Heart left ventricle (tissue), 13 donors: Measurements from ENCODE around the gene BICDL1.

Experiments used
- POLR2A ChIP-seq, 2 donors: fragments of 450-650 bp; IDR thresholded peaks; one replicate each; pipeline ENCODE4 v1.6.1; 2017; ENCODE audit warnings: antibody characterized with exemption in 2 of 2, mild to moderate bottlenecking in 2 of 2, moderate library complexity in 2 of 2
- TF ChIP-seq, protein P1 (sequence below), 12 donors: fragments of 200-600 bp; sonication (generic) in 4 of 12; IDR thresholded peaks; one replicate each; pipeline versions ENCODE4 v1.5.0 to v1.8.0; 2018 to 2022; ENCODE audit warnings: antibody characterized with exemption in 12 of 12, mild to moderate bottlenecking in 5 of 12
- donor health status: ischemic (EF 13 %, LVEDD 7.1; RV severe dilation, severe dysfunction).
- donor health status: DM: no; HTN: yes; CAD: no.
- donor health status: DM: no; HTN: no; CAD: no.
- donor health status: ischemic (EF 25% LVEDD 6.9; RV normal size, moderate dysfunction).
- donor health status: ischemic (EF 25% LVEDD 5.7; RV mildly dilated, moderate dysfunction).
- donor health status: ischemic (EF 35%, LVEDD 5.7; RV mildly dilated, moderate dysfunction).
- donor health status: nonischemic (EF 11% LVEDD 7.7; RV severe dilation, severe dysfunction).
- donor health status: DM: yes; HTN: yes; CAD: no.
- donor health status: PGD.
- donor health status: ischemic (EF 29% LVEDD 5.4; RV normal size, mild dysfunction).
- donor health status: nonischemic (EF 23%, LVEDD 6.1; RV moderate dilation, normal function).

GRCh38 chr12:120121766-120122293, 132.8 kb downstream of the BICDL1 start:
- TF ChIP-seq, protein P1, sequence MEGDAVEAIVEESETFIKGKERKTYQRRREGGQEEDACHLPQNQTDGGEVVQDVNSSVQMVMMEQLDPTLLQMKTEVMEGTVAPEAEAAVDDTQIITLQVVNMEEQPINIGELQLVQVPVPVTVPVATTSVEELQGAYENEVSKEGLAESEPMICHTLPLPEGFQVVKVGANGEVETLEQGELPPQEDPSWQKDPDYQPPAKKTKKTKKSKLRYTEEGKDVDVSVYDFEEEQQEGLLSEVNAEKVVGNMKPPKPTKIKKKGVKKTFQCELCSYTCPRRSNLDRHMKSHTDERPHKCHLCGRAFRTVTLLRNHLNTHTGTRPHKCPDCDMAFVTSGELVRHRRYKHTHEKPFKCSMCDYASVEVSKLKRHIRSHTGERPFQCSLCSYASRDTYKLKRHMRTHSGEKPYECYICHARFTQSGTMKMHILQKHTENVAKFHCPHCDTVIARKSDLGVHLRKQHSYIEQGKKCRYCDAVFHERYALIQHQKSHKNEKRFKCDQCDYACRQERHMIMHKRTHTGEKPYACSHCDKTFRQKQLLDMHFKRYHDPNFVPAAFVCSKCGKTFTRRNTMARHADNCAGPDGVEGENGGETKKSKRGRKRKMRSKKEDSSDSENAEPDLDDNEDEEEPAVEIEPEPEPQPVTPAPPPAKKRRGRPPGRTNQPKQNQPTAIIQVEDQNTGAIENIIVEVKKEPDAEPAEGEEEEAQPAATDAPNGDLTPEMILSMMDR (IDR thresholded peaks at IDR 0.05): no peak
- no peak for TF ChIP-seq POLR2A (IDR thresholded peaks at IDR 0.05)
